ENCODE measurements around the gene TNPO3. TPM values are rescaled to one million over a fixed set of nuclear protein-coding genes. Genes with fewer than 3 reads are reported as not detected.
A peak's percentile ranks its signal among the peaks of the same experiment; 100 is the strongest.
"Not testable (repeated sequence)": the region's sequence is repeated elsewhere in the genome, so short reads cannot be mapped to it uniquely, and the experiment has no call there.

TNPO3 gene
- total and polyA plus RNA-seq, 2 donors, result 25.7 to 45.9 TPM

- Histone ChIP-seq H3K36me3 (ENCODE audit: insufficient read depth) (no peaks in the 10 kb centered on the region), H3K4me1 (ENCODE audit: insufficient read depth) (no peaks in the 10 kb centered on the region), H3K4me3 (ENCODE audit: low read depth, low read length) (peak overlapping the region; percentile 59), H3K27ac (ENCODE audit: low read depth) (peak overlapping the region; percentile 91)
- WGBS, result 5% methylated on average over 9 of the region's 9 CpGs
- DNase-seq (ENCODE audit: extremely low spot score), result no peak
Observed at GRCh38 chr7:129055294-129055816, 444 bp upstream of the TNPO3 start.

DNA sequence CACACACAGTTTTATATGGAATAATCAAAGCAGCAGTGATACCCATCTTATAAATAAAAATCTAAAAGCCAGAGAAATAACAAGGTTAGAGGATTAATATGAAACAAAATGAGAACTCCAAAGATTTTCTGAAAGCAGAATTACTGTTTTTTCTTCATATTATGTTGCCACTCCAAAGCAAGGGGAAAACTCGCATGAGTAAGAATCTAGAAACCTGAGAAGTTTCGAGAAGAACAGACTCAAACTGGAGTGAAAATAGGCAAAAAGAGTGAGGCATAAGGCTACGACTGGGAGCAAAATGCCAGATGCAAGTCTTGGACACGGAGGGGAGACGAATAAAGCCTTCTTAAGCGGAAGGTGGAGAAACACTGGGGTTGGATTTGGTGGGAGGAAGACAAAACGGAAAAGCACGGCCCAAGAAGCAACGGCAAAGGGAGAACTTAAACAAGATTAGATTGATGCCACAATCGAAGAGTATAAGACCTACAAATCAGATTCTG, 923 bp downstream of the TNPO3 start:
- no peak for DNase-seq (ENCODE audit: extremely low spot score)
- Histone ChIP-seq H3K36me3 (ENCODE audit: insufficient read depth) (no peaks in the 10 kb centered on the region), H3K27ac (ENCODE audit: low read depth) (peak overlapping the region; percentile 91), H3K4me3 (ENCODE audit: low read depth, low read length) (peak overlapping the region; percentile 59), H3K4me1 (ENCODE audit: insufficient read depth) (peaks cover 3% of the 10 kb centered on the region)
- under 1% methylated on average over 10 of the region's 10 CpGs for WGBS

GRCh38 chr7:129052441-129052840, 2.5 kb downstream of the TNPO3 start:
- 80% methylated on average over 1 of the region's 1 CpG for whole genome bisulfite sequencing
- DNase-seq (ENCODE audit: extremely low spot score), result no peak
- Histone ChIP-seq H3K4me1 (ENCODE audit: insufficient read depth) (peaks cover 4% of the 10 kb centered on the region), H3K36me3 (ENCODE audit: insufficient read depth) (no peaks in the 10 kb centered on the region), H3K27ac (ENCODE audit: low read depth) (no peak overlapping the region), H3K4me3 (ENCODE audit: low read depth, low read length) (no peak overlapping the region)

- not testable (repeated sequence) for H3K4me3 ChIP-seq (ENCODE audit: low read depth, low read length); H3K27ac ChIP-seq (ENCODE audit: low read depth); DNase-seq (ENCODE audit: extremely low spot score); H3K36me3 ChIP-seq (ENCODE audit: insufficient read depth); H3K4me1 ChIP-seq (ENCODE audit: insufficient read depth)
- WGBS, result 98% methylated on average over 7 of the region's 7 CpGs
Observed at GRCh38 chr7:129051459-129051858, 3.5 kb downstream of the TNPO3 start.

- DNase-seq (ENCODE audit: extremely low spot score), result no peak
- H3K4me3 ChIP-seq (ENCODE audit: low read depth, low read length), result no peak overlapping the region
- peaks cover 1% of the 10 kb centered on the region for H3K36me3 ChIP-seq (ENCODE audit: insufficient read depth)
- peaks cover 4% of the 10 kb centered on the region for H3K4me1 ChIP-seq (ENCODE audit: insufficient read depth)
- WGBS, result 95% methylated on average over 2 of the region's 2 CpGs
- H3K27ac ChIP-seq (ENCODE audit: low read depth), result no peak overlapping the region
Observed at GRCh38 chr7:129047761-129048160, 7.2 kb downstream of the TNPO3 start.

DNA sequence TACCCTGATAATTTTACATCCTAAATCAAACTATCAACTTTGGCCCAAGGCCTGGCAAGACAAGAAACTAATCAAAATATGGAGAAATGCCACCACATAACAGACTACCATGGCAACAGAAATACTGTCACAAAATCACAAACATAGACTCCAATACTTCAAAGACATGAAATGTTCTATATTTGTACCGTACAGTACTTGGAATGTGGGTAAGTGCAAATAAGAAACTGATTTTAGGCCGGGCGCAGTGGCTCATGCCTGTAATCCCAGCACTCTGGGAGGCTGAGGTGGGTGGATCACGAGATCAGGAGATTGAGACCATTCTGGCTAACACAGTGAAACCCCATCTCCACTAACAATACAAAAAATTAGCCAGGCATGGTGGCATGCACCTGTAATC, 9.2 kb downstream of the TNPO3 start:
- Histone ChIP-seq H3K4me1 (ENCODE audit: insufficient read depth) (peaks cover 4% of the 10 kb centered on the region), H3K36me3 (ENCODE audit: insufficient read depth) (peaks cover 1% of the 10 kb centered on the region), H3K4me3 (ENCODE audit: low read depth, low read length) (no peak overlapping the region), H3K27ac (ENCODE audit: low read depth) (no peak overlapping the region)
- DNase-seq (ENCODE audit: extremely low spot score), result no peak
- 73% methylated on average over 4 of the region's 4 CpGs for WGBS

GRCh38 chr7:129043012-129043411, 11.9 kb downstream of the TNPO3 start:
- WGBS, result 96% methylated on average over 3 of the region's 3 CpGs
- no peak for DNase-seq (ENCODE audit: extremely low spot score)
- Histone ChIP-seq H3K36me3 (ENCODE audit: insufficient read depth) (peaks cover 6% of the 10 kb centered on the region), H3K27ac (ENCODE audit: low read depth) (no peak overlapping the region), H3K4me1 (ENCODE audit: insufficient read depth) (no peaks in the 10 kb centered on the region), H3K4me3 (ENCODE audit: low read depth, low read length) (no peak overlapping the region)

GRCh38 chr7:129041142-129042085, 13.5 kb downstream of the TNPO3 start:
- no peak overlapping the region for H3K27ac ChIP-seq (ENCODE audit: low read depth)
- H3K4me3 ChIP-seq (ENCODE audit: low read depth, low read length), result no peak overlapping the region
- no peak for DNase-seq (ENCODE audit: extremely low spot score)
- H3K36me3 ChIP-seq (ENCODE audit: insufficient read depth), result peaks cover 6% of the 10 kb centered on the region
- no peaks in the 10 kb centered on the region for H3K4me1 ChIP-seq (ENCODE audit: insufficient read depth)
- WGBS, result 93% methylated on average over 3 of the region's 3 CpGs

DNA sequence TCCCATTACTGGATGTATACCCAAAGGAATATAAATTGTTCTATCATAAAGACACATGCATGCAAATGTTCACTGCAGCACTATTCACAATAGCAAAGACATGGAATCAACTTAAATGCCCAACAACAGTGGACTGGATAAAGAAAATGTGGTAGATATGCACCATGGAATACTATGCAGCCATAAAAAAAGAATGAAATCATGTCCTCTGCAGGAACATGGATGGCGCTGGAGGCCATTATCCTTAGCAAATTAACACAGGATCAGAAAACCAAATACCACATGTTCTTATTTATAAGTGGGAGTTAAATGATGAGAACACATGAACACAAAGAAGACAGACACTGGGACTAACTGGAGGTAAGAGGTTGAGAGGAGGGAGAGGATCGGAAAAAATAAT, 16.4 kb downstream of the TNPO3 start:
- H3K36me3 ChIP-seq (ENCODE audit: insufficient read depth); DNase-seq (ENCODE audit: extremely low spot score); H3K4me3 ChIP-seq (ENCODE audit: low read depth, low read length); H3K27ac ChIP-seq (ENCODE audit: low read depth); H3K4me1 ChIP-seq (ENCODE audit: insufficient read depth): not testable (repeated sequence)
- WGBS, result over 99% methylated on average over 2 of the region's 2 CpGs

DNA sequence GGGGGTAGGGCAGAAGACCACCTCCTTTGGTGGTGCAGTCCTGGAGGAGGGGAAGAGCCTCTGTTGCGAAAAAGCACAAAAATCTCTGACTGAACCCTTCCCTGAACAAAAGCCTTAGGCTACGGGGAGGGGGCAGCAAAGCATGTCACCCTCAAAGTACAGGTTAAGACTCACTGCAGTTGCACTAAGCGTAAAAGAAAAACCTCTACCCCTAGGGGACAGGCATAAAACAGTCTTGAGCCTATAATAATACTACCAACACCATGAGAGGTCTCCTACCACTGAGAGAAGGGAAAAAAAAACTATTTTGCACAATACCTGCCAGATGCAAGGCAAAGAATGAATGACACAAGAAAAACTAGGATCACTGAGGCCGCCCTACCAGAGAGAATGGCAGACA, 17.3 kb downstream of the TNPO3 start:
- WGBS, result 95% methylated on average over 4 of the region's 4 CpGs
- Histone ChIP-seq H3K27ac (ENCODE audit: low read depth) (no peak overlapping the region), H3K36me3 (ENCODE audit: insufficient read depth) (peaks cover 4% of the 10 kb centered on the region), H3K4me3 (ENCODE audit: low read depth, low read length) (no peak overlapping the region), H3K4me1 (ENCODE audit: insufficient read depth) (no peaks in the 10 kb centered on the region)
- DNase-seq (ENCODE audit: extremely low spot score), result no peak

GRCh38 chr7:129032017-129032416, 22.9 kb downstream of the TNPO3 start:
- WGBS, result 99% methylated on average over 1 of the region's 1 CpG
- Histone ChIP-seq H3K36me3 (ENCODE audit: insufficient read depth) (peaks cover 1% of the 10 kb centered on the region), H3K4me3 (ENCODE audit: low read depth, low read length) (no peak overlapping the region), H3K4me1 (ENCODE audit: insufficient read depth) (no peaks in the 10 kb centered on the region), H3K27ac (ENCODE audit: low read depth) (no peak overlapping the region)
- no peak for DNase-seq (ENCODE audit: extremely low spot score)

- Histone ChIP-seq H3K4me3 (ENCODE audit: low read depth, low read length) (no peak overlapping the region), H3K36me3 (ENCODE audit: insufficient read depth) (peaks cover 1% of the 10 kb centered on the region), H3K27ac (ENCODE audit: low read depth) (no peak overlapping the region), H3K4me1 (ENCODE audit: insufficient read depth) (no peaks in the 10 kb centered on the region)
- no peak for DNase-seq (ENCODE audit: extremely low spot score)
- WGBS, result 91% methylated on average over 3 of the region's 3 CpGs
Observed at GRCh38 chr7:129030440-129030839, 24.5 kb downstream of the TNPO3 start.

DNA sequence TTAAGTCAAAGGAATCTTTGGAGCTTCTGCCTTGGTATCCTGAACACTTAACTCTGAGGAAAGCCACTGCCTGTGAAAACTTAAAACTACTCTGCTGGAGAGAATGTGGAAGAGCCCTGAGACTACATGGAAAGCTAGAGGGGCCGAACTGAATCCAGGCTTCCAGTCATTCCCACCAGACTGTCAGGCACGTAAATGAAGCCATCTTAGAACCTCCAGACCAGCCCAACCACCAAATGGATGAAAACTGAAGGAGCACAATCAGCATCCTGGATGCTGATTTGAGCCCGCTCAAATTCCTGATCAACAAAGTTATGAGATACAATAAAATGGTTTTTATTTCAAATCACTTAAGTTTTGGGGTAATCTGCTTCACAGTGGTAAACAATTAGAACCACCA, 30.8 kb downstream of the TNPO3 start:
- no peak for DNase-seq (ENCODE audit: extremely low spot score)
- no peaks in the 10 kb centered on the region for H3K4me1 ChIP-seq (ENCODE audit: insufficient read depth)
- H3K36me3 ChIP-seq (ENCODE audit: insufficient read depth), result no peaks in the 10 kb centered on the region
- 94% methylated on average over 3 of the region's 3 CpGs for WGBS
- H3K27ac ChIP-seq (ENCODE audit: low read depth), result no peak overlapping the region
- no peak overlapping the region for H3K4me3 ChIP-seq (ENCODE audit: low read depth, low read length)

DNA sequence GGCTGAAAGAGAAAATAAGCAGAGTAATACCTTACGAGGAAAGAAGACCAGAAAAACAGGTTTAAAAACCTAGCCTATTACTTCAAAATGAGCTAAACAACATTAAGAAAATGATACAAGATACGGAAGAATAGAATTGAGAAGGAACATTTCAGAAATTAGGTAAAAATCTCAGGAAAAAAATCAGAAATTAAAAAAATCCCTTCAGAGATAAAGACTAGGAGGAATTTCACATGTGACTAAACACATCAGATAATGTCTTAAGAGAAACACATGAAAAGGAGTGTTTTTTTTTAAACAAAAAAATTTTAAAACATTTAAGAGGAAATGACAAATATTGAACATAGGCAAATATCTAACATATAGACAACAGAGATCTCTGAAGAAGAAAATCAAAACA, 33.3 kb downstream of the TNPO3 start:
- 91% methylated on average over 2 of the region's 2 CpGs for WGBS
- H3K4me1 ChIP-seq (ENCODE audit: insufficient read depth), result no peaks in the 10 kb centered on the region
- H3K36me3 ChIP-seq (ENCODE audit: insufficient read depth), result peaks cover 3% of the 10 kb centered on the region
- peak; percentile 2 for DNase-seq (ENCODE audit: extremely low spot score)
- H3K4me3 ChIP-seq (ENCODE audit: low read depth, low read length), result no peak overlapping the region
- no peak overlapping the region for H3K27ac ChIP-seq (ENCODE audit: low read depth)
